Progenitor cell of endocrine pancreas (in vitro differentiated cells): ENCODE data around the gene PDPK1. TPM values are rescaled to one million over a fixed set of nuclear protein-coding genes. Genes with fewer than 3 reads are reported as not detected.

Experiments used
- DNase-seq: peaks from one replicate; pipeline ENCODE4 v3.0.0; 2021; ENCODE audit warnings: low spot score; ENCODE audit not compliant: unreplicated experiment
- H3K27ac Mint-ChIP-seq: 2 replicates; pipeline ENCODE4 v1.8.0; 2021; ENCODE audit warnings: mild to moderate bottlenecking, moderate library complexity, mixed read lengths
- H3K27me3 Mint-ChIP-seq: 2 replicates; pipeline ENCODE4 v1.8.0; 2021; ENCODE audit warnings: mixed read lengths
- H3K36me3 Mint-ChIP-seq: 2 replicates; pipeline ENCODE4 v1.8.0; 2022; ENCODE audit warnings: mixed read lengths; ENCODE audit not compliant: insufficient read depth
- H3K4me1 Mint-ChIP-seq: 2 replicates; pipeline ENCODE4 v1.8.0; 2021; ENCODE audit warnings: low read depth, mixed read lengths
- H3K4me3 Mint-ChIP-seq: 2 replicates; pipeline ENCODE4 v1.8.0; 2021; ENCODE audit warnings: low read depth, mild to moderate bottlenecking, moderate library complexity, mixed read lengths
- H3K9me3 Mint-ChIP-seq: 2 replicates; pipeline ENCODE4 v1.8.0; 2021; ENCODE audit warnings: low read depth, mixed read lengths
- CTCF ChIP-seq: fragments of 200-600 bp; sonication (generic); IDR thresholded peaks from one replicate; pipeline ENCODE4 v1.5.0; 2021; ENCODE audit warnings: antibody characterized with exemption, mild to moderate bottlenecking; ENCODE audit not compliant: unreplicated experiment
- total RNA-seq: library from RNA; stranded (reverse); gene quantifications from 2 replicates; pipeline ENCODE4 v1.2.1, GENCODE V29; 2021

PDPK1 gene
- total RNA-seq, 1 donor from 2014 or later: 45.0 TPM

GRCh38 chr16:2498531-2499253, 39.1 kb upstream of the PDPK1 start:
- no peaks in the 10 kb centered on the region for H3K4me1 Mint-ChIP-seq
- peaks cover 1% of the 10 kb centered on the region for H3K36me3 Mint-ChIP-seq
- no peaks in the 10 kb centered on the region for H3K27me3 Mint-ChIP-seq
- H3K9me3 Mint-ChIP-seq: no peaks in the 10 kb centered on the region
- no peak overlapping the region for H3K27ac Mint-ChIP-seq
- no peak overlapping the region for H3K4me3 Mint-ChIP-seq
- no peak for TF ChIP-seq CTCF
- DNase-seq: no peak

- H3K4me3 Mint-ChIP-seq: no peak overlapping the region
- TF ChIP-seq CTCF: no peak
- peaks cover 1% of the 10 kb centered on the region for H3K36me3 Mint-ChIP-seq
- no peaks in the 10 kb centered on the region for H3K9me3 Mint-ChIP-seq
- no peak for DNase-seq
- no peak overlapping the region for H3K27ac Mint-ChIP-seq
- H3K27me3 Mint-ChIP-seq: no peaks in the 10 kb centered on the region
- no peaks in the 10 kb centered on the region for H3K4me1 Mint-ChIP-seq
Measured at GRCh38 chr16:2499454-2499853, 38.4 kb upstream of the PDPK1 start.

GRCh38 chr16:2499890-2500429, 37.9 kb upstream of the PDPK1 start:
- no peaks in the 10 kb centered on the region for H3K4me1 Mint-ChIP-seq
- peaks cover 3% of the 10 kb centered on the region for H3K36me3 Mint-ChIP-seq
- H3K27ac Mint-ChIP-seq: no peak overlapping the region
- no peak overlapping the region for H3K4me3 Mint-ChIP-seq
- H3K27me3 Mint-ChIP-seq: no peaks in the 10 kb centered on the region
- TF ChIP-seq CTCF: no peak
- DNase-seq: no peak
- H3K9me3 Mint-ChIP-seq: no peaks in the 10 kb centered on the region

GRCh38 chr16:2500430-2500917, 37.3 kb upstream of the PDPK1 start:
- no peaks in the 10 kb centered on the region for H3K9me3 Mint-ChIP-seq

More at GRCh38 chr16:2500430-2500917, 37.3 kb upstream of the PDPK1 start:
- DNase-seq: no peak
- no peak for TF ChIP-seq CTCF
- H3K4me1 Mint-ChIP-seq: no peaks in the 10 kb centered on the region
- H3K36me3 Mint-ChIP-seq: peaks cover 3% of the 10 kb centered on the region
- no peak overlapping the region for H3K27ac Mint-ChIP-seq
- H3K4me3 Mint-ChIP-seq: no peak overlapping the region
- no peaks in the 10 kb centered on the region for H3K27me3 Mint-ChIP-seq
